HG02571 (cell line): ENCODE data around the gene CNTNAP2.

Source experiments
- ATAC-seq: cut with Tn5 transposase; IDR thresholded peaks from one replicate; pipeline ENCODE4 v1.9.1; 2021; ENCODE audit warnings: mild to moderate bottlenecking, moderate library complexity; ENCODE audit not compliant: unreplicated experiment

Gene CNTNAP2

DNA sequence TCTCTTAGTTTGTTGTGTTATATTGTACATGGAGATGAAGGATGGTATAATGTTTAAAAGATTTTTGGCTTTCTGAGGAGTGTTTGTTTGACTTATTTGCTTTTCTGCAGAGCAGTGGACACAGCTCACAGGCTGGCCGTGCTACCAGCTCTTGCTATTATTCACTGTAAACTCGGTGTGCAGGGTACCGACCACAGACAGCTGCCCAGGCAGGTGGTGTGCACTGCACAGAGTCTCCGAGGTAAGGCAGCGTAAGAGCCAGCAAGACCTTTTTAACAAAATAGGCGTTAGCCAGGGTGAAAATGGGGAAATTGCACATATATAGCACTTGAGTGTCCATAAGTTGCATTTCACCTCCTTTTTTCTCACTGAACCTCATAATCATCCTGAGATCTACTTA lies 438.0 kb downstream of the CNTNAP2 start:
- ATAC-seq: no peak

DNA sequence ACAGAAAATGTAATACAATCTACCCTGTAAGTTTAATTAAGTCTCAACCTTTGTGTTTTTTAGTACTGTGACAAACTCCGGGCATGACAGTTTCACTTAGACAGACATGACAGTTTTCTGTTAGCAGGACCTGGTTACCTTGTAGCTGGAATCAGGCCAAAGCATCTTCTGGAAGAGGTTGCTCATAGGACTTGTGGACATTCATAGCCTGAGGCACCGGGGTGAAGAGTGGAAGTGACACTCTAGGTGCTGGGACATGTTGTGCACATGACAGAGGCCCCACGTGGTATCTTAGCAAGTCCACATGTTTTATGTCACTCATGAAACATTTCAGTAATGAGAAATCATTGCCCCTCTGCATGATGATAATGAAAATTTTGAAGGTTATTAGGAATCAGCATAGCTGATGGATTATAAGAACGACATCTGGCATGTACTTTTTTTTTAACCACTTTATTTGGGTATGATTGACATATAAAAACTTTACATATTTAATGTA lies 441.4 kb downstream of the CNTNAP2 start:
- no peak for ATAC-seq

DNA sequence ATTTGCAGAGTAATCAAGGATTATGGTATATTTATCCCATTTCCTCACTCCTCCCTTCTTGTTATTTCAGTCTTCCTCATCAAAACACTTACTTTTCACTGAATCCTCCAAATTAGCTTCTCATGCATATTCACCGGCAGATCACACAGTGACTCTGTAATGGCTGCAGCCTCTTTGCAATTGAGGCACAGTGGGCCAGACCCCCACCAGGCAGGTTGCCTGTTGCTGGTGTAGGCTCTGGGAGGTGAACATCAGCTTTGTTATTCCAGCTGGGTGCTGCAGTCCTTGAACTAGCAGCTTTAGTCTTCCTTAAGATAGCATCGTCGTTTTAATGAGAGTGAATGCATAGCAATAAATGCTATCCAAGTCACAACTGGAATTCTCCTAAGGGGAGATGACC lies 449.3 kb downstream of the CNTNAP2 start:
- ATAC-seq: no peak

- no peak for ATAC-seq
Observed at GRCh38 chr7:146575903-146576302, 459.3 kb downstream of the CNTNAP2 start.

- no peak for ATAC-seq
Observed at GRCh38 chr7:146591976-146592375, 475.4 kb downstream of the CNTNAP2 start.

- no peak for ATAC-seq
Observed at GRCh38 chr7:146606628-146607027, 490.0 kb downstream of the CNTNAP2 start.

DNA sequence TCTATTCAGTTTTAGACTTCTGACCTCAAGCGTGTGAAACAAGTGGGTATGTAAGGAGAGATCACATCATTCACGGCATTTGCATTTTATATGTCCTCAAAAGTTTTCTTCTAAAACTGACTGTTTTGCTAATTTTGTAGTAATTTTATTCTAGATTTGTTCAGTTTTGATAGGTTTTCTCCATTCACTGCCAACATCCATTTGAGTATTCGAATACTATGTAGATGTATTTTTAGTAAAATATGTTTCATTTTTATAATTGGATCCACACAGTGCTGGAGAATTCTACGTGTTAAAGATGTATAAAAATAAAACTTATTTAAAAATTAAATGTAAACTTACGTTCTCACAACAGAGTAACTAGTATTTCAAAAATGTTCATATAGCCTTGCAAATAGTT lies 503.0 kb downstream of the CNTNAP2 start:
- ATAC-seq: no peak

DNA sequence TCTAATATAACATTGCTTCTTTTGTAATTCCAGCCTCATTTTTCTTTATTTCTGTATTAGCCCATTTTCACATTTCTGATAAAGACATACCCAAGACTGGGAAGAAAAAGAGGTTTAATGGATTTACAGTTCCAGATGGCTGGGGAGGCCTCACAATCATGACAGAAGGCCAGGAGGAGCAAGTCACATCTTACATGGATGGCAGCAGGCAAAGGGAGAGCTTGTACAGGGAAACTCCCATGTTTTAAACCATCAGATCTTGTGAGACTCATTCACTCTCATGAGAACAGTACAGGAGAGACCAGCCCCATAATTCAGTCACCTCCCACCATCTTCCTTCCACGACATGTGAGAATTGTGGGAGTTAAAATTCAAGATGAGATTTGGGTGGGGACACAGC lies 510.3 kb downstream of the CNTNAP2 start:
- ATAC-seq: no peak

- no peak for ATAC-seq
Observed at GRCh38 chr7:146635205-146636032, 518.8 kb downstream of the CNTNAP2 start.

- ATAC-seq: no peak
Observed at GRCh38 chr7:146636033-146636356, 519.4 kb downstream of the CNTNAP2 start.

- no peak for ATAC-seq
Observed at GRCh38 chr7:146636581-146636980, 520.0 kb downstream of the CNTNAP2 start.

DNA sequence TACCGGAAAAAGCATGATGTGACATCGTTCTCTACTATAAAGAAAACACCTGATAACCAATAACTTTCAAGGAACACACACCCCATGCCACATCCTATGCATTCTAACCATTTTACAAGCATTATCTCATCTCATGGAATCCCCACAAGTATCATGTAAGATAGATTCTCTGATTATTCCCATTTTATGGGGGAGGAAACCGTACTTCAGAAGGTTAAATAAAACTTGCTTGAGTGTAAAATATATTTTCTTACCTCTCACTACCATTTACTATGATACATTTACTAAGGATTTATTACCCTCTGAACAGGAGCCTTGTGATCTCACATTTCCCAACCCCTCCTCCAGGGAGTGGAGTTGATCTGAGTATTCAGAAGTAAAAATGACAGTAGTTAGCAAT lies 522.7 kb downstream of the CNTNAP2 start:
- no peak for ATAC-seq

DNA sequence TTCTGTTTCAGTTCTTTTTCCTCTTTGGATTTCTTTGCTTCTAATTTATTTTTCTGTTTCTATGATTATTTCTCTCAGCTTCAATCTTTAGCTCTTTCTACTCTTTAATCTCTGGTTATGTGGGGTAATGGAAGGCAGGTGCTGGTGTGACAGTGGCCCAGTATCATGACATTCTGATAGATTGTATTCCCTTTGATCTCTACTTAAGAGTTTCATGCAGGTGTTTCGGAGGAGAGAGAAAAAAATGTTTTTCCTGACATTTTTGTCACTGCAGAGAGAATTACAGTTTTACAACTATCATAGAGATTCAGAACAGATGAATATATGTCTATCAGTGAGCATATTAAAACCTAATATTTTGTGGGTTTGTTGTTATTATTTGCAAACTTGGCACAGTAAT lies 524.9 kb downstream of the CNTNAP2 start:
- no peak for ATAC-seq

DNA sequence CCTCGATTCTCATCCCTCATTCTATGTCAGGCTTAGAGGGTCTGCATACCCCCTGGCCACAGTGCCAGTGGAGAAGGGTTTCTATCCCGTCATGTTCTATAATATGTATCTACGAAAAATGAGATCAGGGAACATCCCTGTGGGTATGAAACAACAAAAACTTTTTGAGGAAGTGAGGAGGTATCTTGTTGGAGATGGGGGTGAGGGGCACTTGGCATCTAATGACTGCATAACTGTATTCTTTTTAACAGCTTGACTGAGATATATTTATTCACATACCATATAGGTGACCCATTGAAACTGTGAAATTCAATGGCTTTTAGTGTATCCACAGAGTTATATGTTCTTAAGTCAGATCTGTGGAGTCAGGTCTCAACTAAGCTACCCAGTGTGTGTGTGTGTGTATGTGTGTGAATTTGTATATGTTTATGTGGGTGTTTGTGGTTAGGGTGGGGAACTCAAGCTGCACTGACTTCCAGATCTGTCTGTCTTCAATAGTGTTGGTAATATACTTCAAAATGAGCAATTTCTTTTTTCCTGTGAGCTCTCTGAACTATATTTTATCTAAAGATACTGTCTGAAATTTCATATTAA lies 528.9 kb downstream of the CNTNAP2 start:
- ATAC-seq: no peak

DNA sequence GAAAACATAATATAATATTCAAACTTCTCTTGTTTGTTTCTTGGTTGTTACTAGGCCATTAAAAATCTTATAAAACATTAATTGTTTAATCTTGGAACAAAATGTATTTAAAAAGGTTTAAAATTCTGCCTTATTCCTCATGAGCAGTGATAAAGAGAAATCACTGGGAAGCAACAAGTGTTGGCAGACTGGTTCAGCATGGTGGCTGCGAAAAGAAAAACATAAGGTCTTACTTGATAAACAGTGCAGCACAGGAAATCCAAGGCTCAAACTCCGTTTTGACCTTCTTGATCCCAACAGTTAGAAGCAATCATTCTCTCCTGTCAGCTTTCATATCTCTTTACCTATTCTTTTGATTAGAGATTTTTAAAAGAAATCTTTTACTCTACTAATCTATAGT lies 530.8 kb downstream of the CNTNAP2 start:
- ATAC-seq: no peak

DNA sequence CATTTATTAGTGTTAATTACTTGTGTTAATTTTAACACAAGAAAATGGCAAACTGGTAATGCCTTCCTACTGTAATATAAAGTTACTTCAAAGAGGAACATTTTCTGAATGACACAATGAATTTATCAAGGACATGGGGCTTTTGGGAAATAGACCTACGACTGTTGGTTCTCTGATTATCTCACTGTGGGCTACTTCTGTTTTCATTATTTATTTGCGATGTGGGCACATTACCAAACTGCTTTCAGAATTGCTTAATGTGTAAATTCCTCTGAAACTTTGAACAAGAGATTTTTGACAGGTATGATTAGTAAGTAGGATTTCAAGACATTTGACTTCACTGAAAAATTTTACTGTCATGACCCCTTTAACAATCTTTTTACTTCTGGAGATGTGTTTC lies 535.6 kb downstream of the CNTNAP2 start:
- ATAC-seq: no peak

DNA sequence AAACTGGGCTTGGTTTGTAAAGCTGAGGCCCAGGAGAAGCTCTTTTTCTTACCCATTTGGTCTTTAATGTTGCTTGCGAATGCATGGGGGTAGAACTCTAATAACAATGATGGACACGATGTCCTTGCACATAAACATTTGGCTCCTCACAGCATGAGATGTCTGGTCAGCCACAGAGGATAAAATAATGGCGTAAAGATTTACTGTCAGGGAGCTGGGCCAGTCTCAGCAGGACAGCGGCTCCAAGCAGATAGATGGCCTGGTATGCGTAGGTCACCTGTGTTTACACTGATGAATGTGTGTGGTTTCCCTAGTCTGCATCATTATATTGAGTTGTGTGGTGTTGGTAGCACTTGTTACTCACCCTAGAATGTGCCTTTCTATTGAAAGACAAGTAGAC lies 537.4 kb downstream of the CNTNAP2 start:
- no peak for ATAC-seq

DNA sequence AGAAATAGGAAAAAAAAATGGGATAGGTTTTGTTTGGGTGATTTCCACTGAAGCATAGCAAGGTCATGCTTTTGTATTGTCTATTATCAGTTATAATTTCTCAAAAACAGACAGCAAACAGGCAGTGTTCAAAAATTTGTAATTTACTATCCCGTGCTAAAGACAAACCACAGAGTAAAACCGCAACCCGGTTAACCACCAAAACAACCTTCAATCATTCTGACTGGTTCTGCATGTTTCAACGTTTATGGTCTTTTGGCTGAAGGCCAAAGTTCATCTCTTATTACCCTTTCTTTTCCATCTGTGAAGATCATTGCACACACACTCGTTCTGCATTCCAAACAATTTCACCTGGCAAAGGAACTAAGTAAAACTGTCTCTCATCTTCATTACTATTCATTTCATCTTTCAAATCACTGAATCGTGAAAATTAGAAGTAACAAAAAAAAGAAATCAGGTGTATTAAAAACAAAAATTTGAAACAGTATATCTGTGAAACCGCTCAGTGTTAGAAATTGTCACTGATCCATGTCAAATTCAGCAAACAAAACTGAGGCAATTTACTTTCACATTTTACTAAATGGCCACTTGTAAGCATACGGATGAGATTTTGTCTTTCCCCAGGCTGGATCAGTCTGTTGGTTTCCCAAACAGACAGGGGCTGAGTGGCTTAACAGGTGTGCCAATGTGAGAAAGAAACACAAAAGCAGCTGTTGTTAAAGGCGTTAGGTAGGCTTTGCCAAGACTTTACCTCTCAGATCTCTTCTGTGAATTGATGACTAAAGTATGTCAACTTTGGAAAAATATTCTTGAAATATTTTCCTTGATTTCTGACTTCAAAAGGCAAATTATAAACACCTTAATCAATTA lies 539.6 kb downstream of the CNTNAP2 start:
- no peak for ATAC-seq

- ATAC-seq: no peak
Observed at GRCh38 chr7:146656988-146657387, 540.4 kb downstream of the CNTNAP2 start.

GRCh38 chr7:146658604-146659003 lies 542.0 kb downstream of the CNTNAP2 start:
- no peak for ATAC-seq

DNA sequence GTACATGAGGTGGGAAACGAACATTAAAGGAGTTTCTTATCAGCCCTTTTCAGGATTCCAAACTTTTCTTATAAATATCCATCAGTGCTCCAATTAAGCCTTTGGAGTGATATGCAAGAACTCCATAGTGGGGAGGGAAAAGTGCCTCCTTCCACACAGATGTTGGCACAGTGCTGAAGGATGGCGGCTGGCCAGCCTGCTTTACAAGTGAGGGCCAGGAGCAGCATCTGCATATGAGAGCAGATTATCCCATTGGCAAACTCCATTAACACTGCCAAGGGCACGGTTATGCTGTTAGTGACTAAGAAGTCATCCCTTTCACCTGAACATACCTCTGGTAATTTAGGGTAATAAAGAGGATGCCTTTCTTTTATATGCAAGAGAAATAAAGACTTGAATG lies 543.1 kb downstream of the CNTNAP2 start:
- ATAC-seq: no peak

GRCh38 chr7:146660839-146661238 lies 544.2 kb downstream of the CNTNAP2 start:
- ATAC-seq: no peak
